KOPT-K1 (cell line): ENCODE results near the gene SEC16A.

ENCODE experiments used
- H3K27ac ChIP-seq: fragments of 200-600 bp; sonication (generic); 2 replicates; pipeline ENCODE4 v1.5.1; 2016; ENCODE audit warnings: antibody characterized with exemption, mild to moderate bottlenecking, low read depth, low read length; ENCODE audit not compliant: poor library complexity, severe bottlenecking
- H3K36me3 ChIP-seq: fragments of 200-600 bp; sonication (generic); 2 replicates; pipeline ENCODE4 v1.5.1; 2017; ENCODE audit warnings: antibody characterized with exemption, mild to moderate bottlenecking, low read length, moderate library complexity; ENCODE audit not compliant: insufficient read depth
- H3K9me3 ChIP-seq: fragments of 200-600 bp; sonication (generic); 2 replicates; pipeline ENCODE4 v1.5.1; 2017; ENCODE audit warnings: antibody characterized with exemption, low read length, mild to moderate bottlenecking; ENCODE audit not compliant: insufficient read depth, poor library complexity, severe bottlenecking

Gene SEC16A

GRCh38 chr9:136525207-136525606, 42.4 kb upstream of the SEC16A start:
- Histone ChIP-seq H3K27ac (peak overlapping the region; percentile 13), H3K9me3 (no peaks in the 10 kb centered on the region), H3K36me3 (peaks cover 86% of the 10 kb centered on the region)

- no peak overlapping the region for H3K27ac ChIP-seq
- H3K36me3 ChIP-seq: peaks cover 97% of the 10 kb centered on the region
- H3K9me3 ChIP-seq: no peaks in the 10 kb centered on the region
Observed at GRCh38 chr9:136522314-136523237, 39.7 kb upstream of the SEC16A start.

- Histone ChIP-seq H3K9me3 (no peaks in the 10 kb centered on the region), H3K27ac (no peak overlapping the region), H3K36me3 (peaks cover 97% of the 10 kb centered on the region)
Observed at GRCh38 chr9:136521537-136521936, 38.7 kb upstream of the SEC16A start.

- Histone ChIP-seq H3K27ac (no peak overlapping the region), H3K9me3 (no peaks in the 10 kb centered on the region), H3K36me3 (peaks cover 97% of the 10 kb centered on the region)
Observed at GRCh38 chr9:136520053-136520540, 37.3 kb upstream of the SEC16A start.

- Histone ChIP-seq H3K27ac (no peak overlapping the region), H3K9me3 (no peaks in the 10 kb centered on the region), H3K36me3 (peaks cover 97% of the 10 kb centered on the region)
Observed at GRCh38 chr9:136519263-136520052, 36.6 kb upstream of the SEC16A start.

- Histone ChIP-seq H3K27ac (no peak overlapping the region), H3K36me3 (peaks cover 97% of the 10 kb centered on the region), H3K9me3 (no peaks in the 10 kb centered on the region)
Observed at GRCh38 chr9:136518623-136519022, 35.8 kb upstream of the SEC16A start.

GRCh38 chr9:136517950-136518349, 35.1 kb upstream of the SEC16A start:
- H3K27ac ChIP-seq: no peak overlapping the region
- H3K36me3 ChIP-seq: peaks cover 97% of the 10 kb centered on the region
- H3K9me3 ChIP-seq: no peaks in the 10 kb centered on the region

GRCh38 chr9:136517012-136517743, 34.3 kb upstream of the SEC16A start:
- no peak overlapping the region for H3K27ac ChIP-seq
- H3K9me3 ChIP-seq: no peaks in the 10 kb centered on the region
- peaks cover 97% of the 10 kb centered on the region for H3K36me3 ChIP-seq

GRCh38 chr9:136516191-136516654, 33.4 kb upstream of the SEC16A start:
- H3K9me3 ChIP-seq: no peaks in the 10 kb centered on the region
- H3K27ac ChIP-seq: no peak overlapping the region
- H3K36me3 ChIP-seq: peaks cover 100% of the 10 kb centered on the region

- H3K9me3 ChIP-seq: no peaks in the 10 kb centered on the region
- no peak overlapping the region for H3K27ac ChIP-seq
- H3K36me3 ChIP-seq: peaks cover 100% of the 10 kb centered on the region
Observed at GRCh38 chr9:136515276-136515675, 32.4 kb upstream of the SEC16A start.

GRCh38 chr9:136514022-136514714, 31.3 kb upstream of the SEC16A start:
- Histone ChIP-seq H3K9me3 (no peaks in the 10 kb centered on the region), H3K36me3 (peaks cover 100% of the 10 kb centered on the region), H3K27ac (no peak overlapping the region)

GRCh38 chr9:136513191-136513590, 30.4 kb upstream of the SEC16A start:
- peaks cover 100% of the 10 kb centered on the region for H3K36me3 ChIP-seq
- no peaks in the 10 kb centered on the region for H3K9me3 ChIP-seq
- no peak overlapping the region for H3K27ac ChIP-seq

- Histone ChIP-seq H3K36me3 (peaks cover 100% of the 10 kb centered on the region), H3K27ac (no peak overlapping the region), H3K9me3 (no peaks in the 10 kb centered on the region)
Observed at GRCh38 chr9:136512651-136513071, 29.8 kb upstream of the SEC16A start.
